Melanocyte of skin (primary cell): ENCODE results near the gene TAS2R30. TPM values are rescaled to one million over a fixed set of nuclear protein-coding genes. Genes with fewer than 3 reads are reported as not detected.

Experiments used
- small RNA-seq, 2 donors: library from RNA; depleted of rRNA; stranded (forward); fragments of <200 nt; gene quantifications; one replicate each; pipeline ENCODE3, GENCODE V24; 2012
- total RNA-seq, 2 donors: library from RNA; depleted of rRNA; stranded (reverse); fragments of >200 nt; gene quantifications; 2 replicates each; pipeline ENCODE4 v1.2.3, GENCODE V29; 2012

The TAS2R30 gene
- 1 to 10 TPM; 3.4 to 7.7 TPM for total RNA-seq

GRCh38 chr12:11134305-11134704 is at the start of gene TAS2R30:
Gene TAS2R30 (minus strand): TSS chr12:11134644. CDS start chr12:11134244, 400 bp downstream.

GRCh38 chr12:11171145-11171968 is 36.9 kb upstream of the TAS2R30 start, which contains the start of gene SMIM10L1:
Gene SMIM10L1 (plus strand): TSS chr12:11171194. CDS start chr12:11171357, 163 bp downstream.

GRCh38 chr12:11092128-11092527 is 42.3 kb downstream of the TAS2R30 start, which contains the start of gene TAS2R43:
Gene TAS2R43 (minus strand): TSS chr12:11092313. CDS start chr12:11092229, 84 bp downstream.

Small RNA genes lying within 50 kb of the gene (small RNA-seq; reads per million reads assigned to genes)
- 0 reads per million in 2 donors for gene AC018630.1

Other genes with a start within 250 kb of the TAS2R30 start
- gene TAS2R13, start 225.1 kb downstream of the TAS2R30 start, total RNA-seq: 1 to 10 TPM; 1.7 to 3.0 TPM
- not detected for gene PRH2, start 205.4 kb downstream of the TAS2R30 start, total RNA-seq
- gene TAS2R14, start 195.4 kb downstream of the TAS2R30 start, total RNA-seq: 1 to 10 TPM; 2.4 to 4.7 TPM
- 1 to 10 TPM; 2.4 to 6.3 TPM for gene TAS2R50, start 147.7 kb downstream of the TAS2R30 start, total RNA-seq
- 1 to 10 TPM; 2.1 to 4.3 TPM for gene TAS2R20, start 136.3 kb downstream of the TAS2R30 start, total RNA-seq
- gene TAS2R19, start 112.0 kb downstream of the TAS2R30 start, total RNA-seq: 1 to 10 TPM; 2.4 to 5.0 TPM
- 1 to 10 TPM; 3.3 to 4.1 TPM for gene TAS2R31, start 103.2 kb downstream of the TAS2R30 start, total RNA-seq
- gene TAS2R46, start 72.3 kb downstream of the TAS2R30 start, total RNA-seq: 1 to 10 TPM; 1.7 to 4.0 TPM
- 1 to 10 TPM; 3.1 to 4.0 TPM for gene TAS2R43, start 42.3 kb downstream of the TAS2R30 start, total RNA-seq
- 1 to 10 TPM; 4.8 to 5.7 TPM for gene SMIM10L1, start 36.5 kb upstream of the TAS2R30 start, total RNA-seq
- not detected for gene TAS2R42, start 52.3 kb upstream of the TAS2R30 start, total RNA-seq
- not detected for gene PRB3, start 135.1 kb upstream of the TAS2R30 start, total RNA-seq
- gene PRB4, start 175.8 kb upstream of the TAS2R30 start, total RNA-seq: not detected